ENCODE data around the gene DACH1. TPM values are rescaled to one million over a fixed set of nuclear protein-coding genes. Genes with fewer than 3 reads are reported as not detected.

The DACH1 gene
- total and polyA plus RNA-seq, 12 donors, result 3.6 to 20.0 (median 8.8) TPM

- no peaks in the 10 kb centered on the region for H3K36me3 ChIP-seq (replicated peaks in 1 of 2)
- intact Hi-C loops (cut with DNase I), result no loop called here
- DNase-seq, result no peak
- 88 to 92% (median 92%) methylated on average over 3 of the region's 3 CpGs for WGBS, 4 donors
- H3K4me1 ChIP-seq (replicated peaks in 1 of 2), result peaks cover 8 to 10% of the 10 kb centered on the region in 2 donors
- TF ChIP-seq POLR2A (IDR thresholded peaks at IDR 0.05), result no peak
- TF ChIP-seq, protein P1, sequence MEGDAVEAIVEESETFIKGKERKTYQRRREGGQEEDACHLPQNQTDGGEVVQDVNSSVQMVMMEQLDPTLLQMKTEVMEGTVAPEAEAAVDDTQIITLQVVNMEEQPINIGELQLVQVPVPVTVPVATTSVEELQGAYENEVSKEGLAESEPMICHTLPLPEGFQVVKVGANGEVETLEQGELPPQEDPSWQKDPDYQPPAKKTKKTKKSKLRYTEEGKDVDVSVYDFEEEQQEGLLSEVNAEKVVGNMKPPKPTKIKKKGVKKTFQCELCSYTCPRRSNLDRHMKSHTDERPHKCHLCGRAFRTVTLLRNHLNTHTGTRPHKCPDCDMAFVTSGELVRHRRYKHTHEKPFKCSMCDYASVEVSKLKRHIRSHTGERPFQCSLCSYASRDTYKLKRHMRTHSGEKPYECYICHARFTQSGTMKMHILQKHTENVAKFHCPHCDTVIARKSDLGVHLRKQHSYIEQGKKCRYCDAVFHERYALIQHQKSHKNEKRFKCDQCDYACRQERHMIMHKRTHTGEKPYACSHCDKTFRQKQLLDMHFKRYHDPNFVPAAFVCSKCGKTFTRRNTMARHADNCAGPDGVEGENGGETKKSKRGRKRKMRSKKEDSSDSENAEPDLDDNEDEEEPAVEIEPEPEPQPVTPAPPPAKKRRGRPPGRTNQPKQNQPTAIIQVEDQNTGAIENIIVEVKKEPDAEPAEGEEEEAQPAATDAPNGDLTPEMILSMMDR (IDR thresholded peaks at IDR 0.05), result no peak
- no peak overlapping the region for H3K4me3 ChIP-seq
- H3K27me3 ChIP-seq, result no peaks in the 10 kb centered on the region
- H3K27ac ChIP-seq, result no peak overlapping the region
- H3K9me3 ChIP-seq (replicated peaks in 1 of 3), result no peaks in the 10 kb centered on the region
These were observed 363.2 kb downstream of the DACH1 start for GRCh38 chr13:71503781-71504180.

DNA sequence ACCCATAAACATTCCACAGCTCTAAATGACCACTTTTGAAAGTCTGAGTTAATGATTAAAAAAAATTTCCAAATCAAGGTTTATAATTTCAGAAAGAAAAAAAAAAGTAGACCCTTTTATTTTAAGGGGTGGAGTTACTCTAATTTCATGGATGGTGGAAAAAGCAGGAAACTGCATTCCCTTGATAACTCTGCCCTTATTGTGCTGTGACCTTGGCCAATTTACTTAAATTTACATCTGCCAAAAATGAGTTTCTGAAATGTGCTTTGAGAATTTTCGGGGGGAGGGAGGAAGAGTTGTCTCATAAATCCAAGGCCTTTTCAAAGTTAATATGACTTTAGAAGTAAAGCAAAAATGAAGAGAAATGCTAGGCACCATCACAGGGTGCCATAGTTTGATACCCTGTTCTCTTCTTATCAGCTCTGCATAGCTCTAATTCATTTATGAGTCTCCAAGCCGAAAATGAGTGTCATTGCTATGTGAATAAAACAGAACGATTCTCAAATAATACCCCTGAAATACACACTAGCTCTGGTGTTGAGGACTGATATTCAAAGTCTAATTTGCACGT is 367.0 kb downstream of the DACH1 start:
- WGBS, 4 donors, result 55 to 60% (median 59%) methylated on average over 4 of the region's 4 CpGs
- Histone ChIP-seq H3K27ac (no peak overlapping the region), H3K4me3 (no peak overlapping the region), H3K27me3 (no peaks in the 10 kb centered on the region), H3K4me1 (replicated peaks in 1 of 2) (peaks cover 8 to 10% of the 10 kb centered on the region in 2 donors), H3K36me3 (replicated peaks in 1 of 2) (no peaks in the 10 kb centered on the region), H3K9me3 (replicated peaks in 1 of 3) (no peaks in the 10 kb centered on the region)
- DNase-seq, result no peak
- TF ChIP-seq, protein P1 (IDR thresholded peaks at IDR 0.05), result no peak
- no peak for TF ChIP-seq POLR2A (IDR thresholded peaks at IDR 0.05)
- intact Hi-C loops (cut with DNase I), result no loop called here

GRCh38 chr13:71499235-71499634 is 367.8 kb downstream of the DACH1 start:
- DNase-seq, result no peak
- H3K4me1 ChIP-seq (replicated peaks in 1 of 2), result peaks cover 8 to 10% of the 10 kb centered on the region in 2 donors
- H3K9me3 ChIP-seq (replicated peaks in 1 of 3), result peaks cover 0 to under 1% (median 0%) of the 10 kb centered on the region in 3 donors
- WGBS, 4 donors, result 42 to 60% (median 53%) methylated on average over 2 of the region's 2 CpGs
- H3K27me3 ChIP-seq, result no peaks in the 10 kb centered on the region
- H3K4me3 ChIP-seq, result no peak overlapping the region
- H3K27ac ChIP-seq, result no peak overlapping the region
- no peaks in the 10 kb centered on the region for H3K36me3 ChIP-seq (replicated peaks in 1 of 2)
- intact Hi-C loops (cut with DNase I), result no loop called here
- TF ChIP-seq, protein P1 (IDR thresholded peaks at IDR 0.05), result no peak
- TF ChIP-seq POLR2A (IDR thresholded peaks at IDR 0.05), result no peak

GRCh38 chr13:71493189-71493588 is 373.8 kb downstream of the DACH1 start:
- no peaks in the 10 kb centered on the region for H3K27me3 ChIP-seq
- H3K4me1 ChIP-seq (replicated peaks in 1 of 2), result no peaks in the 10 kb centered on the region
- DNase-seq, result no peak
- no peaks in the 10 kb centered on the region for H3K36me3 ChIP-seq (replicated peaks in 1 of 2)
- no peak overlapping the region for H3K27ac ChIP-seq
- whole genome bisulfite sequencing, 4 donors, result 81 to 95% (median 85%) methylated on average over 2 of the region's 2 CpGs
- intact Hi-C loops (cut with DNase I), result no loop called here
- peaks cover 0 to 4% (median 0%) of the 10 kb centered on the region in 3 donors for H3K9me3 ChIP-seq (replicated peaks in 1 of 3)
- no peak overlapping the region for H3K4me3 ChIP-seq
- no peak for TF ChIP-seq POLR2A (IDR thresholded peaks at IDR 0.05)
- TF ChIP-seq, protein P1 (IDR thresholded peaks at IDR 0.05), result no peak
